Rectal smooth muscle tissue (tissue), 1 donor: ENCODE results near the gene EMX2.
"Not testable (repeated sequence)": the region's sequence is repeated elsewhere in the genome, so short reads cannot be mapped to it uniquely, and the experiment has no call there.

ENCODE experiments used
- H3K27ac ChIP-seq: one replicate; pipeline ENCODE4 v1.7.0; 2013; ENCODE audit warnings: low read depth, low read length, inconsistent platforms
- H3K27me3 ChIP-seq: one replicate; pipeline ENCODE4 v1.7.0; 2013; ENCODE audit warnings: low read length; ENCODE audit not compliant: control insufficient read depth, insufficient read depth
- H3K36me3 ChIP-seq: one replicate; pipeline ENCODE4 v1.7.0; 2013; ENCODE audit warnings: low read length; ENCODE audit not compliant: control insufficient read depth, insufficient read depth
- H3K4me1 ChIP-seq: one replicate; pipeline ENCODE4 v1.7.0; 2013; ENCODE audit warnings: low read length; ENCODE audit not compliant: control insufficient read depth, insufficient read depth
- H3K4me3 ChIP-seq: one replicate; pipeline ENCODE4 v1.7.0; 2013; ENCODE audit warnings: low read length
- H3K9ac ChIP-seq: one replicate; pipeline ENCODE4 v1.7.0; 2013; ENCODE audit warnings: low read length

EMX2 gene

DNA sequence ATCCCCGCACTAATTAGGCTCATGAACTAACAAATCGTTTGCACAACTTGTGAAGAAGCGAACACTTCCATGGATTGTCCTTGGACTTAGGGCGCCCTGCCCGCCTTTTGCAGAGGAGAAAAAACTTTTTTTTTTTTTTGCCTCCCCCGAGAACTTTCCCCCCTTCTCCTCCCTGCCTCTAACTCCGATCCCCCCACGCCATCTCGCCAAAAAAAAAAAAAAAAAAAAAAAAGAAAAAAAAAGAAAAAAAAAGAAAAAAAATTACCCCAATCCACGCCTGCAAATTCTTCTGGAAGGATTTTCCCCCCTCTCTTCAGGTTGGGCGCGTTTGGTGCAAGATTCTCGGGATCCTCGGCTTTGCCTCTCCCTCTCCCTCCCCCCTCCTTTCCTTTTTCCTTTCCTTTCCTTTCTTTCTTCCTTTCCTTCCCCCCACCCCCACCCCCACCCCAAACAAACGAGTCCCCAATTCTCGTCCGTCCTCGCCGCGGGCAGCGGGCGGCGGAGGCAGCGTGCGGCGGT is at the start of gene EMX2:
Gene EMX2 (plus strand): TSS at position 41 of the 519 bp plus-strand sequence. CDS start 522 bp downstream, outside the sequence.
- H3K36me3 ChIP-seq, result no peaks in the 10 kb centered on the region
- no peak within 1 kb of the TSS for H3K9ac ChIP-seq
- H3K27me3 ChIP-seq, result peaks cover 76% of the 10 kb centered on the region
- peak within 1 kb of the TSS; percentile 40 for H3K4me3 ChIP-seq
- H3K27ac ChIP-seq, result no peak within 1 kb of the TSS
- H3K4me1 ChIP-seq, result peaks cover 2% of the 10 kb centered on the region

DNA sequence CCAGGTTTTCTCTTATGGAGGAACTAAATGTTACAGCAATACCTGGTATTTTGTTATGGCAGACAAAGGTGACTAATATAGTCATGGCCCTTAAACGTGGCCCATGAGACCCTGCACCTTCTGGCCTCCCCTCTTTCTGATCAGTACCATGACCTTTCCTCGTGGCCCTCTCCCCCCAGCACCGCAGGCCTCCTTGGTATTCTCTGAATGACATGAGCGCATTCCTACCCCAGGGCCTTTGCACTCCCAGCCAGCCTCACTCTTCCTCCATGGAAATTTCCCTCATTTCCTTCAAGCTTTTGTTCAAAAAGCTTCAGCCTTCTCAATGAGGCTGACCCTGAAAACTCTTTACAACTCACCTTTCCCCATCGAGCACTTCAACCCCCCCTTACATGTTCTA is 46.5 kb upstream of the EMX2 start:
- no peaks in the 10 kb centered on the region for H3K27me3 ChIP-seq
- no peaks in the 10 kb centered on the region for H3K4me1 ChIP-seq
- no peak overlapping the region for H3K9ac ChIP-seq
- H3K4me3 ChIP-seq, result no peak overlapping the region
- H3K36me3 ChIP-seq, result no peaks in the 10 kb centered on the region
- H3K27ac ChIP-seq, result no peak overlapping the region

DNA sequence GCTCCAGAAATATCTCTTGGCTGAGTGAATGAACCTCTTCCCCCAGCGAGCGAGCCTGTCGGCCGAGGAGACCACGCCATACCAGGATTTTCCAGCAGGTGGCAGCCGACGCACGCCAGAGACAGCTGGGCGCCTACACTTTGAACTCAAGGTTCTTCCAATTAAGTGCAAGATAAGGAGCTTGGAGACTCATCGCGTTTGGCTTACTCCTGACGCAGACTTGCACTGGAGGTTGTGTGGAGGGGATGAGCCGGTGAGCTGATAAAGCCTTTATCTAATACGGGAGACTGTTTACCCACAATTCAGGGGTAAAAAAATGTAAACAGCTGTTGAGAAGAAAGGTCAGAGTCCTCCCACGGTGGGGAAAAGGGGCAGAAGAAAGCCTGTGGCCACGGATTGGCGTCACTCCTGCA is 45.9 kb upstream of the EMX2 start:
- Histone ChIP-seq H3K36me3 (no peaks in the 10 kb centered on the region), H3K4me3 (no peak overlapping the region), H3K27me3 (no peaks in the 10 kb centered on the region), H3K4me1 (no peaks in the 10 kb centered on the region), H3K27ac (no peak overlapping the region), H3K9ac (no peak overlapping the region)

DNA sequence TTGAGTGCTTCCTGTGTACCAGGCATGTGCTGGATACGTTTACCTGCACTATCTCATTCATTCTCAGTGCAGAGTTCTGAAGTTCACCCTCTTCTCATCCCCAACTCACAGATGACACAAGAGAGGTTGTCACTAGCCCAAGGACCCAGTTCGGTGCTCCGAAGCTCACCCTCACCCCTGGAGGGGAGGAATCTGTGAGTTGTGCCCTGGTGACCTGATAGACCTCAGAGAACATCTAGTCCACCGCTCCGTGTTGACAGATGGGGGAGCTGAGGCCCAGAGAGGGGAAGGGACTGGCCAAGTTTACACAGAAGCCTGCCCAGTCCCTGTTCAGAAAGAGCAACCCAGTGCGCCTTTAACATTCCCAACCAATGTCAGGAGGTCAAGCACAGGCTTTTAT is 44.8 kb upstream of the EMX2 start:
- no peaks in the 10 kb centered on the region for H3K4me1 ChIP-seq
- no peak overlapping the region for H3K4me3 ChIP-seq
- H3K9ac ChIP-seq, result no peak overlapping the region
- no peaks in the 10 kb centered on the region for H3K36me3 ChIP-seq
- no peaks in the 10 kb centered on the region for H3K27me3 ChIP-seq
- H3K27ac ChIP-seq, result no peak overlapping the region

DNA sequence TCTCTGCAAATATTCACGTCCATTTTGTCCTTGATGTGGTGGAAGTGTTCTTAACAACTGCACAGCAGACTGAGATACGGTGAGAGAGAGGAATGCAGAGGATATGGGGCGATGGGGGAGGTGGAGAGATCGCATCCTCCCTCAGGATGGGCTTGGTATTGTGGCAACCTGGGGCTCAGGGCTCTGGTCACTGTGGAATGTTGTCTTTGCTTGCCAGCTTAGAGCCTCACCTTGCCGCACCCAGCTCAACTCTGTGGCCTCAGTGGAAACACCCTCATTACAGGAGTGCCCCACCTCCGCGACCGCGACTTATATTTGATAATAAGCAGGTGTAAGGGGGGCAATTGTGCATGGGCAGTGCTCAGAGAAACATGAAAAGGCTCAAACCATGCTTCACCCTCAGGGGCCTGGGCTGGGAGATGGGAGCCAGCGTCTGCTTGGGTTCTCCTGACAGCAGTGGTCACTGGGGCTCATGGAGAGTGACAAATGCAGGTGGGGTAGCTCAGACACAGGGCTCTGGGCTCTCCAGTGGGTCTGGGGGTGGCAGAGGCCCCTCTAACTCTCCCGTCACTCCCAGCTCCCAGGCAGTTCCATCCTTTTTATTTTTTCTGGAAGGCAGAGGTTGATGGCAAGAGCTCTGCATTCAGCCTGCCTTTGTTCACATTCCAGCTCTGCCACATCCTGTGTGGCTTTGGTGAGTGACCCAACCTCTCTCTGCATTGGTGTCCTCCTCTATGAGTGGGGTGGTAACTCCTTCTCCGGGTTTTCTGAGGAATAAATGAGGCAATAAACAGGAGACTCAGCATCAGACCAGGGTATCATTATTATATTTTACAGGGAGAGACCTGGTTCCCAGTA is 43.1 kb upstream of the EMX2 start:
- Histone ChIP-seq H3K27ac (no peak overlapping the region), H3K4me3 (no peak overlapping the region), H3K4me1 (no peaks in the 10 kb centered on the region), H3K9ac (no peak overlapping the region), H3K27me3 (no peaks in the 10 kb centered on the region), H3K36me3 (no peaks in the 10 kb centered on the region)

DNA sequence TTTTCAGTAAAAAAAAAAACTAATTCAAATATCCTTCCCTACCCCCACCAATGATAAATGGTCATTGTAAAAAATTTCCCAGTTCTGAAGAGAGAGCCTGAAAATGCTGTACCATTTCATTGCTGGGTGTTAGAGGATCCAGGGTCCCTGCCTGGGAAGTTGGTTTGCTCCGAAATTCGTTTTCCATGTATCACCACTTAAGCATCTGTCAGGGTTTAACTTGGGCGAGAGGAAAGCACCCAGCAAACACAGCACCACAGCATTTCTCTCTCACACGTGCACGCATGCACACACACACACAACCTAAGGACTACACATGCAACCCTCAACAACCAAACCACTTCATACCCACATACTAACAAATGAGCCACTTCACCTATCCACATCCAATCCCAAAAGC is 42.1 kb upstream of the EMX2 start:
- Histone ChIP-seq H3K36me3 (no peaks in the 10 kb centered on the region), H3K4me1 (no peaks in the 10 kb centered on the region), H3K27ac (no peak overlapping the region), H3K4me3 (no peak overlapping the region), H3K27me3 (no peaks in the 10 kb centered on the region), H3K9ac (no peak overlapping the region)

DNA sequence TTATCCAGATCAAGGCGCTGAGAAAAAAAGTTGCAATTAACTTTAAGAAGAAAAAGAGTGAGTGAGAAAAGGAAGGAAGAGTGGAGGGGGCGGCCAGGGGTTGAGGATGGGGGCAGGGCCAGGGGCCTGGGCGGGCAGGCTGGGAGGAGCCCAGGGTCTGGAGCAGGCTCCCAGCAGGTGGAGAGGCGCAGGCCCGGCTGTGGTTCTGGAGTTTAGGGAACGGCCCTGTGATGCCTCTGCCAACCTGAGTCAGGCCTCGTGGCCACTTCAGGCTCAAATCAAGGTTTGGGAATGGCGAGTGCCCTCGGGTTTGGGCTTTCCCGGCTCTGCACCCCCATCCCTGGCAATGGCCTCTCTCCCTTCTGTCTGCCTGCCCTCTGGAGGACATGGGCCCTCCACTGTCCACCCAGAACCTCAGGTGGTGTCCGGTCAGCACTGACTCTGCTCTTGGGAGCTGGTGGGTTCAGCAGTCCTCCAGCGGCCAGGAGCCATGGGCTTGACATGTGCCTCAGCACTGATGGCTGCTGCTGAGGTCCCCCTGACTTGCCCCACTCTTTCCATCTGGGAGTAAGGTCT is 41.0 kb upstream of the EMX2 start:
- H3K4me3 ChIP-seq, result no peak overlapping the region
- no peaks in the 10 kb centered on the region for H3K4me1 ChIP-seq
- H3K9ac ChIP-seq, result no peak overlapping the region
- H3K36me3 ChIP-seq, result no peaks in the 10 kb centered on the region
- H3K27ac ChIP-seq, result no peak overlapping the region
- H3K27me3 ChIP-seq, result no peaks in the 10 kb centered on the region

DNA sequence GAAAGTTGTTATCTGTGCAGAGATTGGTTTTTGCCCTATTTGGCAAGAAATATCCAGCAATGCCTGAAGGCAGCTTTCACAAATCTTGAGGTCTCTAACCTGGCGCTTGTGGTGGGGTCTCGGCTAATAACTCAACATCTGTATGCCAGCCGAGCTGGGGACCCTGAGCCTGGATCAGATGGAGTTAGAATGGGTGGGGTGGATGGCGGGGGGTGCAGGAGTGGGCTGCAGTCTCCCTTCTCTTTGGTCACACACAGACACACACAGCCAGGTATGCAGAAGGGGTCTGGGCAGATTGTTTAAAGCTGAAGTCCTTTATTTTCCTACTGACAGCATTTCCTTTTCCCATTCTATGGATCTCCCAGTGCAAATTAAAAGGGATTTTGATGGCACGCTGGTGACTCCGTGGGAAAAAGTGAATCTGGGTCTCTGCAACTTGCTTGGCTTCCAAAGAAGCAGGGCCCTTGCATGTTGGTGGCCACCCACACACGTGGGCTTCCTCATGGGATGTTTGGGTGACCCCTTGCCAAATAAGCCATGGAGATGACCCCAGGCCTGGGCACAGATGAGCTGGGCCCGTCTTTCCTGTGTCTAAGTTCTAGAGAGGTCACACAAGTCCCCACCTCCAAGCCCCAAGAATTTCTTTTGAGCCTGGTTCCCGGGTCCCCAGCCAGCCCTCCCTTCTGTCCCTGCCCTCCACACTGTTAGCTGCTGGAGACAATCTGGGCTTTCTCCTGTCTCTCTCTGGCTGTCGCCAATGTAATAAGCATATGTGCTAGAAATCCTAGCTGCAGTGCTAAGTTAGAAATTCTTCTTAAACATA is 39.9 kb upstream of the EMX2 start:
- H3K4me3 ChIP-seq, result no peak overlapping the region
- H3K27ac ChIP-seq, result no peak overlapping the region
- H3K27me3 ChIP-seq, result no peaks in the 10 kb centered on the region
- no peaks in the 10 kb centered on the region for H3K4me1 ChIP-seq
- H3K9ac ChIP-seq, result no peak overlapping the region
- no peaks in the 10 kb centered on the region for H3K36me3 ChIP-seq

DNA sequence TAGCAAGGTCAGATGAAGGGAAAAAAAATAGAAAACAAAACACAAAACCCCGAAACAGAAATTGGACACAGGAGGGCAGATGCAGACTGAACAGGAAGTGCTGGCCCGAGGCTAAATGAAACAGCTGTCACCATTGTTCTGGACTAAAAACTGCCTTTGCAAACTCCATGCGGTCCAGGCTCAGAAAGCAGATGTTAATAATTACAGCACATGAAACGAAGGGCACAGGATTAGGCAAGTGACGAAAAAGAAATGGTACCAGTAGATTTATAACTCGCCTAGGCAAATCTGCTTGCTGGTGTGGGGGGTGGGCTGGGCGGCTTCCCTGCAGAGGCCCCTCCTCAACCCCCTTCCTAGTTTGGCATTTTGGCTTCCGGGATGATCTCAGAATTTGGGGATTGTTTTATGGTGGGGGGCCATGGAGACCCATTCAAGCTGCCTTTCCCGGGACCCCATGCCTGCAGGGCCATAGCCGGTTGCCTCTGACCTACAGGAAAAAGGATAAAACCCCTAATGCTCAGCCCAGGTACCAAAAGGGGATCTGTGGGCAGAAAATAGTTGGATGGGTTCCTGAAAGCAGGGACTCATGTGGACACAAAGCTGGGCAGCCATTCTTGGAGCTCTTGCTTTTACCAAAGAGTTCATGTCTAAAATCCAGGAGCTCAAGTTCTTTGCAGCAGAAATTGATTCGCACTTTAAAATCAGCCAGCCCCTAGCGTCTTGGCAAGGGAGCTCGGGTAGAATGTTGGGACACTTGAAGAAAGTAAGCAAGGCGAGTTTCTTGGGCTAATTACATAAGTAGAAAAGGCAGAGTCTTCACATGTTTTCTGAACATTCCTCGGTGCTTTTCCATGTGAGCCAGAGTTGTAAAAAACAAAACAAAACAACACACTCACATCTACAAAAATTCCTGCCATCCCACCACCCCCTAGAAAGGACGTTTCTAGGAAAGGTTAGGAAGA is 39.0 kb upstream of the EMX2 start:
- H3K4me3 ChIP-seq, result no peak overlapping the region
- no peak overlapping the region for H3K9ac ChIP-seq
- no peaks in the 10 kb centered on the region for H3K27me3 ChIP-seq
- H3K36me3 ChIP-seq, result no peaks in the 10 kb centered on the region
- no peaks in the 10 kb centered on the region for H3K4me1 ChIP-seq
- no peak overlapping the region for H3K27ac ChIP-seq

DNA sequence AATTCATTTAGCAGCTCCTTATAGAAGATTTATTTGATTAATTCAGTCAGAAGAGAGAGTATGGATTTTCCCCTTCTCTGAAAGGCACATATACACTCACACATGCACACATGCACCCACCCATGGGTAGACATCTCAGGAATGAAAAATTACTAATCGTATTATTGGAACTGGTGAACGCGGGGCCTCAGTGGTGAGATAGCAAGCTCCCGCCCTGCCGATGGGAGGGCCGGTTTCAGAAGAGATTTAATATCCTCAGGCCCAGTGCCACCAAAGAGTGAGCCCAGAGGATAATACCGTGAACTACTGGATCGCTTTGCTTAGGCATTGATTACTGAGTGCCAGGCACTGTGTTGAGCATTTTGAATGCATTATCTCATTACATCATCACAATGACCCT is 38.0 kb upstream of the EMX2 start:
- no peak overlapping the region for H3K27ac ChIP-seq
- H3K36me3 ChIP-seq, result no peaks in the 10 kb centered on the region
- no peaks in the 10 kb centered on the region for H3K4me1 ChIP-seq
- no peak overlapping the region for H3K9ac ChIP-seq
- no peak overlapping the region for H3K4me3 ChIP-seq
- no peaks in the 10 kb centered on the region for H3K27me3 ChIP-seq

DNA sequence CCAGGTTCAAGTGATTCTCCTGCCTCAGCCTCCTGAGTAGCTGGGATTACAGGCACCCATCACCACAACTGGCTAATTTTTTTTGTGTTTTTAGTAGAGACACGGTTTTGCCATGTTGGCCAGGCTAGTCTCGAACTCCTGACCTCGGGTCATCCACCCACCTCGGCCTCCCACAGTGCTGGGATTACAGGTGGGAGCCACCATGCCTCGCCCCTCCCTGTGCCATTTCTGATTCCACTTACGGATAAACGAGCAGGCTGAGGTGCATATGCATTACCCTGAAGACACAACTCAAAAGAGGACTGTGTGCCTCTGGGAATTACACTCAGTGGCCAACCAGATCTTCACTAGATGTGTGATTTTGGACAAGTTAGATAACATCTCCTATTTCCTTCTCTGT is 35.5 kb upstream of the EMX2 start:
- not testable (repeated sequence) for H3K27me3 ChIP-seq, H3K36me3 ChIP-seq, H3K9ac ChIP-seq, H3K4me1 ChIP-seq, H3K4me3 ChIP-seq, H3K27ac ChIP-seq
